B cell (primary cell): Measurements from ENCODE around the gene CYP3A4. TPM values are rescaled to one million over a fixed set of nuclear protein-coding genes. Genes with fewer than 3 reads are reported as not detected.
"Not testable (repeated sequence)": the region's sequence is repeated elsewhere in the genome, so short reads cannot be mapped to it uniquely, and the experiment has no call there.

Experiments used
- ATAC-seq: fragments of 200-7000 bp; cut with Tn5 transposase; one replicate; pipeline ENCODE4 v1.10.0; 2021; ENCODE audit warnings: low read depth, mild to moderate bottlenecking, moderate number of reproducible peaks, moderate library complexity
- CTCF ChIA-PET: fragments of 350-600 bp; sonication (Branson Sonifier 250); formaldehyde crosslinking; loops from one replicate; lab custom pipeline; 2021; ENCODE audit warnings: antibody characterized with exemption, inconsistent platforms; lab: Charles Lee
- POLR2A ChIA-PET: fragments of 350-600 bp; sonication (Branson Sonifier 250); formaldehyde crosslinking; loops from one replicate; lab custom pipeline; 2021; ENCODE audit warnings: antibody characterized with exemption; lab: Charles Lee
- DNase-seq: peaks from one replicate; pipeline ENCODE4 v3.0.0; 2013
- H2AFZ ChIP-seq: 2 replicates; pipeline ENCODE4 v1.6.1; 2012; ENCODE audit warnings: mild to moderate bottlenecking, low read depth, low read length; ENCODE audit not compliant: insufficient read depth, poor library complexity, severe bottlenecking
- H3K27ac ChIP-seq, 2 donors: 1 replicate in 1 of 2; 2 replicates in 1 of 2; pipeline ENCODE4 v1.5.1; 2012 to 2013; ENCODE audit warnings: low read length in 2 of 2, mild to moderate bottlenecking in 2 of 2, moderate library complexity in 1 of 2
- H3K27me3 ChIP-seq, 4 experiments: fragments of 200-600 bp in 1 of 4; sonication (generic) in 1 of 4; replicated peaks in 1 of 4; 1 replicate in 2 of 4; 2 replicates in 2 of 4; pipeline versions ENCODE4 v1.6.1 to v1.7.0; 2013 to 2016; ENCODE audit warnings: low read length in 3 of 4, mild to moderate bottlenecking in 2 of 4, mixed read lengths in 1 of 4, moderate library complexity in 1 of 4; ENCODE audit not compliant: insufficient read depth in 4 of 4, control insufficient read depth in 3 of 4; ENCODE audit errors: control extremely low read depth in 1 of 4
- H3K36me3 ChIP-seq, 2 experiments: replicated peaks in 1 of 2; 1 replicate in 1 of 2; 2 replicates in 1 of 2; pipeline versions ENCODE4 v1.6.1 to v1.7.1; 2013; ENCODE audit warnings: low read length in 1 of 2; ENCODE audit not compliant: insufficient read depth in 2 of 2, control insufficient read depth in 1 of 2; ENCODE audit errors: control extremely low read depth in 1 of 2, extremely low read depth in 1 of 2
- H3K4me1 ChIP-seq, 2 donors: fragments of 200-600 bp in 1 of 2; sonication (generic) in 1 of 2; 1 replicate in 1 of 2; 2 replicates in 1 of 2; pipeline versions ENCODE4 v1.5.1 to v1.6.1; 2013 to 2017; ENCODE audit warnings: low read length in 2 of 2; ENCODE audit not compliant: control insufficient read depth in 2 of 2, insufficient read depth in 2 of 2
- H3K4me2 ChIP-seq: replicated peaks from 2 replicates; pipeline ENCODE3; 2012; ENCODE audit warnings: mild to moderate bottlenecking, low read depth, low read length; ENCODE audit not compliant: poor library complexity, severe bottlenecking
- H3K4me3 ChIP-seq, 5 experiments: fragments of 200-600 bp in 1 of 5; sonication (generic) in 1 of 5; 1 replicate in 3 of 5; 2 replicates in 2 of 5; pipeline versions ENCODE4 v1.5.1 to v1.7.0; 2011 to 2016; ENCODE audit warnings: low read length in 4 of 5, mild to moderate bottlenecking in 4 of 5, low read depth in 2 of 5, control low read depth in 1 of 5, moderate library complexity in 1 of 5; ENCODE audit not compliant: insufficient read depth in 1 of 5; ENCODE audit errors: control extremely low read depth in 1 of 5, extremely low read depth in 1 of 5
- H3K79me2 ChIP-seq: fragments of 200-600 bp; sonication (generic); one replicate; pipeline ENCODE4 v1.6.0; 2016; ENCODE audit warnings: low read length; ENCODE audit not compliant: control insufficient read depth, insufficient read depth
- H3K9ac ChIP-seq: fragments of 200-600 bp; sonication (generic); 2 replicates; pipeline ENCODE4 v1.6.1; 2017; ENCODE audit warnings: mild to moderate bottlenecking, low read length, moderate library complexity
- H3K9me3 ChIP-seq, 3 donors: one replicate each; pipeline versions ENCODE4 v1.6.1 to v1.7.1; 2013; ENCODE audit warnings: low read length in 2 of 3; ENCODE audit not compliant: control insufficient read depth in 2 of 3, insufficient read depth in 1 of 3; ENCODE audit errors: control extremely low read depth in 1 of 3
- H4K20me1 ChIP-seq: 2 replicates; pipeline ENCODE4 v1.6.0; 2012; ENCODE audit warnings: mild to moderate bottlenecking, low read length; ENCODE audit not compliant: insufficient read depth, control insufficient read depth, poor library complexity, severe bottlenecking
- H3K27ac Mint-ChIP-seq: one replicate; pipeline ENCODE4 v1.8.0; 2021; ENCODE audit warnings: mixed read lengths
- H3K27me3 Mint-ChIP-seq: one replicate; pipeline ENCODE4 v1.8.0; 2021; ENCODE audit warnings: mixed read lengths
- H3K4me1 Mint-ChIP-seq: one replicate; pipeline ENCODE4 v1.8.0; 2021; ENCODE audit warnings: mixed read lengths
- H3K4me3 Mint-ChIP-seq: one replicate; pipeline ENCODE4 v1.8.0; 2021; ENCODE audit warnings: mixed read lengths
- H3K9me3 Mint-ChIP-seq: one replicate; pipeline ENCODE4 v1.8.0; 2022; ENCODE audit warnings: mixed read lengths; ENCODE audit not compliant: insufficient read depth
- CTCF ChIP-seq: fragments of 200-600 bp; IDR thresholded peaks from one replicate; pipeline ENCODE4 v1.8.0; 2022; ENCODE audit warnings: antibody characterized with exemption, mild to moderate bottlenecking
- EZH2 ChIP-seq: IDR thresholded peaks from 2 replicates; pipeline ENCODE4 v1.6.1; 2012; ENCODE audit warnings: borderline replicate concordance, low read depth, mild to moderate bottlenecking, moderate library complexity, low read length; ENCODE audit not compliant: insufficient read depth, poor library complexity, severe bottlenecking
- WGBS: methylation state at CpG from one replicate; pipeline ENCODE4 v1.1.5; 2013; ENCODE audit warnings: missing lambda C conversion rate; ENCODE audit not compliant: insufficient coverage; 5-methylcytosine and 5-hydroxymethylcytosine counted together
- intact Hi-C: fragments of 100-400 bp; cut with micrococcal nuclease; formaldehyde crosslinking; loops from one replicate; pipeline ENCODE4 v1.10.0; 2022
- polyA plus RNA-seq: library from polyadenylated mRNA; depleted of rRNA; stranded (reverse); fragments of >200 nt; gene quantifications from 2 replicates; pipeline ENCODE4 v1.2.3, GENCODE V29; 2012
- total RNA-seq, 2 donors: library from RNA; stranded (reverse); fragments of 120-200 nt in 1 of 2; gene quantifications; 1 replicate in 1 of 2; 2 replicates in 1 of 2; pipeline versions ENCODE4 v1.2.3 to v1.2.4, GENCODE V29; 2013 to 2022

CYP3A4 gene
- total and polyA plus RNA-seq, 2 donors (not counting 1 experiment from before 2014, with no cell fraction given) = not detected

GRCh38 chr7:99772565-99772964, 11.4 kb downstream of the CYP3A4 start:
- no peaks in the 10 kb centered on the region for H4K20me1 ChIP-seq
- H3K79me2 ChIP-seq = no peaks in the 10 kb centered on the region
- no peak overlapping the region for H2AFZ ChIP-seq
- no peaks in the 10 kb centered on the region for H3K36me3 ChIP-seq
- Mint-ChIP-seq H3K27me3 (peaks cover 89% of the 10 kb centered on the region), H3K9me3 (peaks cover 1% of the 10 kb centered on the region), H3K4me3 (no peak overlapping the region), H3K4me1 (peaks cover 10% of the 10 kb centered on the region), H3K27ac (no peak overlapping the region)
- ChIA-PET POLR2A (no interaction called here), CTCF (no interaction called here)
- DNase-seq (no peak), ATAC-seq (no peak)
- no peak overlapping the region for H3K4me2 ChIP-seq
- intact Hi-C loops = no loop called here
- H3K4me1 ChIP-seq = peaks cover 6 to 11% of the 10 kb centered on the region in 2 donors
- peaks cover 0 to 36% (median 31%) of the 10 kb centered on the region in 4 experiments for H3K27me3 ChIP-seq
- H3K9ac ChIP-seq = no peak overlapping the region
- H3K27ac ChIP-seq = no peak overlapping the region
- WGBS = 80% methylated on average over 1 of the region's 1 CpG
- H3K9me3 ChIP-seq = peaks cover 0 to 8% (median 4%) of the 10 kb centered on the region in 3 donors
- TF ChIP-seq EZH2 (no peak), CTCF (no peak)
- H3K4me3 ChIP-seq = no peak overlapping the region

GRCh38 chr7:99769494-99769893, 14.5 kb downstream of the CYP3A4 start:
- H4K20me1 ChIP-seq, H3K27ac Mint-ChIP-seq, H3K4me3 Mint-ChIP-seq, H3K9ac ChIP-seq, H3K27ac ChIP-seq, H3K9me3 ChIP-seq, POLR2A ChIA-PET, DNase-seq, ATAC-seq, CTCF ChIA-PET, H3K4me3 ChIP-seq, intact Hi-C loops, H3K79me2 ChIP-seq, H3K4me2 ChIP-seq, H3K36me3 ChIP-seq, H3K9me3 Mint-ChIP-seq, H2AFZ ChIP-seq: not testable (repeated sequence)
- Mint-ChIP-seq H3K27me3 (peaks cover 77% of the 10 kb centered on the region), H3K4me1 (peaks cover 18% of the 10 kb centered on the region)
- 89% methylated on average over 2 of the region's 3 CpGs for WGBS
- peaks cover 0 to 60% (median 33%) of the 10 kb centered on the region in 4 experiments for H3K27me3 ChIP-seq
- peaks cover 11 to 16% of the 10 kb centered on the region in 2 donors for H3K4me1 ChIP-seq
